HG03159 (cell line): Measurements from ENCODE around the gene TEAD1.
"Not testable (repeated sequence)": the region's sequence is repeated elsewhere in the genome, so short reads cannot be mapped to it uniquely, and the experiment has no call there.

Source experiments
- ATAC-seq: cut with Tn5 transposase; IDR thresholded peaks from one replicate; pipeline ENCODE4 v1.9.1; 2021; ENCODE audit warnings: mild to moderate bottlenecking, moderate library complexity; ENCODE audit not compliant: unreplicated experiment

Gene TEAD1

GRCh38 chr11:12856338-12856737 is 182.1 kb downstream of the TEAD1 start:
- ATAC-seq: no peak

- no peak for ATAC-seq
Observed at GRCh38 chr11:12857572-12857971, 183.4 kb downstream of the TEAD1 start.

- no peak for ATAC-seq
Observed at GRCh38 chr11:12859872-12860657, 185.8 kb downstream of the TEAD1 start.

GRCh38 chr11:12860827-12861226 is 186.6 kb downstream of the TEAD1 start:
- ATAC-seq: no peak

GRCh38 chr11:12862696-12863469 is 188.7 kb downstream of the TEAD1 start:
- ATAC-seq: no peak

- ATAC-seq: no peak
Observed at GRCh38 chr11:12863605-12864121, 189.4 kb downstream of the TEAD1 start.

- ATAC-seq: no peak
Observed at GRCh38 chr11:12864316-12865156, 190.3 kb downstream of the TEAD1 start.

- no peak for ATAC-seq
Observed at GRCh38 chr11:12865863-12866595, 191.8 kb downstream of the TEAD1 start.

- ATAC-seq: no peak
Observed at GRCh38 chr11:12867531-12867930, 193.3 kb downstream of the TEAD1 start.

- ATAC-seq: no peak
Observed at GRCh38 chr11:12868315-12869073, 194.3 kb downstream of the TEAD1 start.

GRCh38 chr11:12871241-12871640 is 197.0 kb downstream of the TEAD1 start:
- ATAC-seq: no peak

GRCh38 chr11:12871788-12872321 is 197.6 kb downstream of the TEAD1 start:
- no peak for ATAC-seq

- no peak for ATAC-seq
Observed at GRCh38 chr11:12876340-12876739, 202.1 kb downstream of the TEAD1 start.

GRCh38 chr11:12876988-12877387 is 202.8 kb downstream of the TEAD1 start:
- no peak for ATAC-seq

GRCh38 chr11:12877508-12877907 is 203.3 kb downstream of the TEAD1 start:
- ATAC-seq: not testable (repeated sequence)

- no peak for ATAC-seq
Observed at GRCh38 chr11:12880327-12880726, 206.1 kb downstream of the TEAD1 start.

GRCh38 chr11:12882670-12883069 is 208.4 kb downstream of the TEAD1 start:
- no peak for ATAC-seq

- ATAC-seq: no peak
Observed at GRCh38 chr11:12884751-12885318, 210.6 kb downstream of the TEAD1 start.

- no peak for ATAC-seq
Observed at GRCh38 chr11:12885717-12886239, 211.6 kb downstream of the TEAD1 start.
